ENCODE data around the gene VARS1. TPM values are rescaled to one million over a fixed set of nuclear protein-coding genes. Genes with fewer than 3 reads are reported as not detected.

Gene VARS1
- total RNA-seq, 2 experiments from 2014 or later = 43.9 to 44.2 TPM

DNA sequence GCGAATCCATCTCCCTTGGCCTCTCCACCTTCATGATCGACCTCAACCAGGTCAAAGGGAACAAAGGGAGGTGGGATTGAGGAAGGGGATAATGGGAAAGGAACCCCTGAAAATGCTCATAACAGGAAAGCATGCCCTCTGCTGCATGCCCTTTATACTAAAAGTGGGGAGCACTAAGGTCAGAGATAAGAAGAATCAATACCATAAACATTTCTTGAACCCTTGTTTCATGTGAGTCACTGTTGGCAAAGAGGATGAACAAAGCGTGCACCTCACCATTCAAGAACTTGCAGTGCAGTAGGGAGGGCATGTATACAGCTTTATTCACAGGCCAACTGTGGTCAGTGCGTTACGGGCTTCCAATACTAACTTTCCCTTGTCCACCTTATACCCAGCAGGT is 34.8 kb downstream of the VARS1 start:
- TF ChIP-seq, protein P1, sequence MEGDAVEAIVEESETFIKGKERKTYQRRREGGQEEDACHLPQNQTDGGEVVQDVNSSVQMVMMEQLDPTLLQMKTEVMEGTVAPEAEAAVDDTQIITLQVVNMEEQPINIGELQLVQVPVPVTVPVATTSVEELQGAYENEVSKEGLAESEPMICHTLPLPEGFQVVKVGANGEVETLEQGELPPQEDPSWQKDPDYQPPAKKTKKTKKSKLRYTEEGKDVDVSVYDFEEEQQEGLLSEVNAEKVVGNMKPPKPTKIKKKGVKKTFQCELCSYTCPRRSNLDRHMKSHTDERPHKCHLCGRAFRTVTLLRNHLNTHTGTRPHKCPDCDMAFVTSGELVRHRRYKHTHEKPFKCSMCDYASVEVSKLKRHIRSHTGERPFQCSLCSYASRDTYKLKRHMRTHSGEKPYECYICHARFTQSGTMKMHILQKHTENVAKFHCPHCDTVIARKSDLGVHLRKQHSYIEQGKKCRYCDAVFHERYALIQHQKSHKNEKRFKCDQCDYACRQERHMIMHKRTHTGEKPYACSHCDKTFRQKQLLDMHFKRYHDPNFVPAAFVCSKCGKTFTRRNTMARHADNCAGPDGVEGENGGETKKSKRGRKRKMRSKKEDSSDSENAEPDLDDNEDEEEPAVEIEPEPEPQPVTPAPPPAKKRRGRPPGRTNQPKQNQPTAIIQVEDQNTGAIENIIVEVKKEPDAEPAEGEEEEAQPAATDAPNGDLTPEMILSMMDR (IDR thresholded peaks at IDR 0.05) = no peak
- Mint-ChIP-seq H3K36me3 (ENCODE audit: low read depth) (peaks cover 4% of the 10 kb centered on the region), H3K9me3 (no peaks in the 10 kb centered on the region), H3K4me3 (no peak overlapping the region), H3K27ac (no peak overlapping the region), H3K4me1 (ENCODE audit: low read depth) (no peaks in the 10 kb centered on the region), H3K27me3 (no peaks in the 10 kb centered on the region)
- H3K36me3 ChIP-seq (ENCODE audit: insufficient read depth, low read length) = peaks cover 2% of the 10 kb centered on the region
- H3K27me3 ChIP-seq (ENCODE audit: control insufficient read depth in 1 of 2, insufficient read depth in 2 of 2, low read length in 2 of 2) = no peaks in the 10 kb centered on the region
- no peak overlapping the region for H3K27ac ChIP-seq (ENCODE audit: low read depth in 1 of 2, low read length in 2 of 2)
- ChIA-PET CTCF (no interaction called here), POLR2A (no interaction called here)
- no peak overlapping the region for H3K4me3 ChIP-seq (ENCODE audit: low read length)
- intact Hi-C loops (cut with DNase I, micrococcal nuclease) = no loop called here
- ATAC-seq (ENCODE audit: poor library complexity) (no peak), DNase-seq (no peak)
- H3K9me3 ChIP-seq (ENCODE audit: control insufficient read depth in 1 of 2, insufficient read depth in 1 of 2, low read length in 2 of 2) = no peaks in the 10 kb centered on the region
- no peaks in the 10 kb centered on the region for H3K4me1 ChIP-seq (ENCODE audit: insufficient read depth, low read length)

DNA sequence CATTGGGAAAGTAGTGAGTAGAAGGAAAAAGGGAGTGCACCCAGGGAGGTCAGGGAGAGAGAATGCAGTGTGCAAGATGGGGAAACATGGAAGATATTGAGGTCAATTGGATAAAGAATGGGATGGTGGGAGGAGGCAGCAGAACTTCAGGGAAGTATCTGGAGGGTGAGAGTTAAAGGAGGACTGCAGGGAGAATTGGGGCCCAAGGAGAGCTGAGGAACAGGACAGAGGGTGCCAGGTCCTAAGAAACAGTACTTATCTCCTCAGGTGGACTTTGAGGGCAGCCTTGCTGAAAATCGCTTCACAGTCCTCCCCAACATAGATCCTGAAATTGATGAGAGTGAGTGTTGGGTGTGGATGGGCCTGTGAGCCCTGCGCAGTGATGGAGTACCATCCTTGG is 37.3 kb downstream of the VARS1 start:
- H3K4me1 Mint-ChIP-seq (ENCODE audit: low read depth) = no peaks in the 10 kb centered on the region
- H3K4me1 ChIP-seq (ENCODE audit: insufficient read depth, low read length) = no peaks in the 10 kb centered on the region
- H3K27me3 ChIP-seq (ENCODE audit: control insufficient read depth in 1 of 2, insufficient read depth in 2 of 2, low read length in 2 of 2) = no peaks in the 10 kb centered on the region
- H3K36me3 ChIP-seq (ENCODE audit: insufficient read depth, low read length) = peaks cover 2% of the 10 kb centered on the region
- H3K27ac ChIP-seq (ENCODE audit: low read depth in 1 of 2, low read length in 2 of 2) = no peak overlapping the region
- no peak for DNase-seq
- no peak overlapping the region for H3K4me3 ChIP-seq (ENCODE audit: low read length)
- no peak for ATAC-seq (ENCODE audit: poor library complexity)
- H3K9me3 ChIP-seq (ENCODE audit: control insufficient read depth in 1 of 2, insufficient read depth in 1 of 2, low read length in 2 of 2) = no peaks in the 10 kb centered on the region
- no peaks in the 10 kb centered on the region for H3K27me3 Mint-ChIP-seq
- POLR2A ChIA-PET = no interaction called here
- intact Hi-C loops (cut with DNase I, micrococcal nuclease) = no loop called here
- no peak overlapping the region for H3K27ac Mint-ChIP-seq
- H3K9me3 Mint-ChIP-seq = no peaks in the 10 kb centered on the region
- CTCF ChIA-PET = interaction anchor here (0.6 to 1.8 kb wide), 2 partner anchors 12 to 90 kb away, joined by 3 to 6 read pairs; no protein-coding TSS in a partner anchor
- TF ChIP-seq, protein P1 (IDR thresholded peaks at IDR 0.05) = no peak
- no peak overlapping the region for H3K4me3 Mint-ChIP-seq
- H3K36me3 Mint-ChIP-seq (ENCODE audit: low read depth) = peaks cover 4% of the 10 kb centered on the region

DNA sequence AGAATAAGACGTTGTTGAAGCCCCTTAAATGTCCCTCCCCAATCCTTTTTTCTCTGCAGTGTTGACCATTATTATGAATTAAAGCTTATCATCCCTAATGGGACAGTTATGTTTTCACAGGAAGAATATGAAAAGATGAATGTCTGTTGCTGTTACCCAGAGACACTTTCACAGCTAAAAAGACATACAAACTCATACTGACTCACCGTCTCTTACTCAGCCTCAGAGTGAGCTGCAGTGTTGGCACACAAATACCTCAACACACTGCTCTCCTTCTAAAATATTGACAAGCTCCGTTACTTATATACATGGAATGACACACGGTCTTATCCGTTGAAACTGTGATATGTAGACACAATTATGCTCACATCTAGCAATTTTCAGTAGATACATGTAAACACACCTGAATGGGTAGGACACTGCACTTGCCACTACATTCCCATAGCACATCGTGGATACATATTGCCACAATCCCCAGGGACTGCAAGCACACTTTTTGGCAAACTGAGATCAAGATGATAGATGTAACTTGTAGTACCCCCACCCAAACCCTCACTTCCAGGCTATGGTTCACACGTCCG is 42.7 kb downstream of the VARS1 start:
- H3K27ac Mint-ChIP-seq = no peak overlapping the region
- no peaks in the 10 kb centered on the region for H3K4me1 ChIP-seq (ENCODE audit: insufficient read depth, low read length)
- H3K27ac ChIP-seq (ENCODE audit: low read depth in 1 of 2, low read length in 2 of 2) = no peak overlapping the region
- intact Hi-C loops (cut with DNase I, micrococcal nuclease) = no loop called here
- H3K4me1 Mint-ChIP-seq (ENCODE audit: low read depth) = no peaks in the 10 kb centered on the region
- no peak overlapping the region for H3K4me3 Mint-ChIP-seq
- no peak overlapping the region for H3K4me3 ChIP-seq (ENCODE audit: low read length)
- DNase-seq = no peak
- no peaks in the 10 kb centered on the region for H3K36me3 ChIP-seq (ENCODE audit: insufficient read depth, low read length)
- H3K27me3 ChIP-seq (ENCODE audit: control insufficient read depth in 1 of 2, insufficient read depth in 2 of 2, low read length in 2 of 2) = no peaks in the 10 kb centered on the region
- no peak for ATAC-seq (ENCODE audit: poor library complexity)
- H3K36me3 Mint-ChIP-seq (ENCODE audit: low read depth) = no peaks in the 10 kb centered on the region
- CTCF ChIA-PET = no interaction called here
- TF ChIP-seq, protein P1 (IDR thresholded peaks at IDR 0.05) = no peak
- no peaks in the 10 kb centered on the region for H3K9me3 ChIP-seq (ENCODE audit: control insufficient read depth in 1 of 2, insufficient read depth in 1 of 2, low read length in 2 of 2)
- no peaks in the 10 kb centered on the region for H3K27me3 Mint-ChIP-seq
- POLR2A ChIA-PET = no interaction called here
- no peaks in the 10 kb centered on the region for H3K9me3 Mint-ChIP-seq
